Mucosa of descending colon (tissue), 3 donors: ENCODE measurements around the gene SLC35F6. TPM values are rescaled to one million over a fixed set of nuclear protein-coding genes. Genes with fewer than 3 reads are reported as not detected.

Experiments used
- ATAC-seq: fragments of 200-7000 bp; cut with Tn5 transposase; one replicate; pipeline ENCODE4 v1.9.1; 2020; ENCODE audit warnings: mild to moderate bottlenecking, moderate library complexity
- DNase-seq, 3 donors: peaks; one replicate each; pipeline ENCODE4 v3.0.0-alpha.2; 2020
- H3K36me3 ChIP-seq: fragments of 200-600 bp; one replicate; pipeline ENCODE4 v1.8.0; 2021; ENCODE audit warnings: low read depth, mild to moderate bottlenecking
- H3K4me1 ChIP-seq: fragments of 200-600 bp; one replicate; pipeline ENCODE4 v1.8.0; 2021; ENCODE audit warnings: low read depth, mild to moderate bottlenecking
- H3K4me3 ChIP-seq: fragments of 200-600 bp; one replicate; pipeline ENCODE4 v1.8.0; 2021; ENCODE audit warnings: mild to moderate bottlenecking
- H3K9me3 ChIP-seq: fragments of 200-600 bp; one replicate; pipeline ENCODE4 v1.8.0; 2021; ENCODE audit warnings: mild to moderate bottlenecking
- intact Hi-C, 2 donors: fragments of 100-400 bp; cut with DNase I in 1 of 2; cut with micrococcal nuclease in 1 of 2; formaldehyde crosslinking; loops; one replicate each; pipeline versions ENCODE4 v1.11.0 to v1.11.1; 2022; cut with DNase I, micrococcal nuclease
- total RNA-seq, 3 donors: library from RNA; stranded (reverse); fragmentation: NEBNext Ultra II Directional in 2 of 3; extraction: Animal tissue kit (Norgen Biotek cat#: 25700) in 2 of 3; gene quantifications; one replicate each; pipeline versions ENCODE4 v1.2.1 to v1.2.4, GENCODE V29; 2021 to 2023
- TF ChIP-seq, protein P1 (sequence below): fragments of 200-600 bp; IDR thresholded peaks from one replicate; pipeline ENCODE4 v1.8.0; 2022; ENCODE audit warnings: antibody characterized with exemption, mild to moderate bottlenecking
- donor health status: DM: no; HTN: no; CAD: no; lungs with moderate emphysema.
- donor health status: DM: no; HTN: no; CAD: no.
- donor health status: DM: no; HTN: yes; CAD: no.

Gene SLC35F6
- total RNA-seq, 3 donors from 2014 or later, result 27.4 to 33.4 (median 33.3) TPM

DNA sequence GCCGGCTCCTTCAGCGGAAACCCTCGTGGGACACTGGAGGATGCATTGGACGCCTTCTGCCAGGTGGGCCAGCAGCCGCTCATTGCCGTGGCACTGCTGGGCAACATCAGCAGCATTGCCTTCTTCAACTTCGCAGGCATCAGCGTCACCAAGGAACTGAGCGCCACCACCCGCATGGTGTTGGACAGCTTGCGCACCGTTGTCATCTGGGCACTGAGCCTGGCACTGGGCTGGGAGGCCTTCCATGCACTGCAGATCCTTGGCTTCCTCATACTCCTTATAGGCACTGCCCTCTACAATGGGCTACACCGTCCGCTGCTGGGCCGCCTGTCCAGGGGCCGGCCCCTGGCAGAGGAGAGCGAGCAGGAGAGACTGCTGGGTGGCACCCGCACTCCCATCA, 14.0 kb downstream of the SLC35F6 start:
- H3K9me3 ChIP-seq, result no peaks in the 10 kb centered on the region

DNA sequence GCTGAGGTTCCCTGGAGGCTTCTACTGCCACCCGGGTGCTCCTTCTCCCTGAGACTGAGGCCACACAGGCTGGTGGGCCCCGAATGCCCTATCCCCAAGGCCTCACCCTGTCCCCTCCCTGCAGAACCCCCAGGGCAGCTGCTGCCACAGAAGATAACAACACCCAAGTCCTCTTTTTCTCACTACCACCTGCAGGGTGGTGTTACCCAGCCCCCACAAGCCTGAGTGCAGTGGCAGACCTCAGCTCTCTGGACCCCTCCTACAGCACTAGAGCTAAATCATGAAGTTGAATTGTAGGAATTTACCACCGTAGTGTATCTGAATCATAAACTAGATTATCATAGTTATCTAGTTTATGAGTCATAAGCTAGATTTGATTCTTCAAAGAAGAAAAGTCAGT, 14.4 kb downstream of the SLC35F6 start:
- DNase-seq (no peak), ATAC-seq (peak; percentile 29)
- Histone ChIP-seq H3K4me1 (peaks cover 10% of the 10 kb centered on the region), H3K36me3 (no peaks in the 10 kb centered on the region), H3K9me3 (no peaks in the 10 kb centered on the region), H3K4me3 (no peak overlapping the region)
- TF ChIP-seq, protein P1, sequence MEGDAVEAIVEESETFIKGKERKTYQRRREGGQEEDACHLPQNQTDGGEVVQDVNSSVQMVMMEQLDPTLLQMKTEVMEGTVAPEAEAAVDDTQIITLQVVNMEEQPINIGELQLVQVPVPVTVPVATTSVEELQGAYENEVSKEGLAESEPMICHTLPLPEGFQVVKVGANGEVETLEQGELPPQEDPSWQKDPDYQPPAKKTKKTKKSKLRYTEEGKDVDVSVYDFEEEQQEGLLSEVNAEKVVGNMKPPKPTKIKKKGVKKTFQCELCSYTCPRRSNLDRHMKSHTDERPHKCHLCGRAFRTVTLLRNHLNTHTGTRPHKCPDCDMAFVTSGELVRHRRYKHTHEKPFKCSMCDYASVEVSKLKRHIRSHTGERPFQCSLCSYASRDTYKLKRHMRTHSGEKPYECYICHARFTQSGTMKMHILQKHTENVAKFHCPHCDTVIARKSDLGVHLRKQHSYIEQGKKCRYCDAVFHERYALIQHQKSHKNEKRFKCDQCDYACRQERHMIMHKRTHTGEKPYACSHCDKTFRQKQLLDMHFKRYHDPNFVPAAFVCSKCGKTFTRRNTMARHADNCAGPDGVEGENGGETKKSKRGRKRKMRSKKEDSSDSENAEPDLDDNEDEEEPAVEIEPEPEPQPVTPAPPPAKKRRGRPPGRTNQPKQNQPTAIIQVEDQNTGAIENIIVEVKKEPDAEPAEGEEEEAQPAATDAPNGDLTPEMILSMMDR, result no peak
- intact Hi-C loops, result no loop called here

More for the DNA sequence above, 14.0 kb downstream of the SLC35F6 start:
- Histone ChIP-seq H3K36me3 (no peaks in the 10 kb centered on the region), H3K4me3 (no peak overlapping the region), H3K4me1 (peaks cover 11% of the 10 kb centered on the region)
- DNase-seq (no peak), ATAC-seq (no peak)
- intact Hi-C loops, result no loop called here
- TF ChIP-seq, protein P1, result no peak

DNA sequence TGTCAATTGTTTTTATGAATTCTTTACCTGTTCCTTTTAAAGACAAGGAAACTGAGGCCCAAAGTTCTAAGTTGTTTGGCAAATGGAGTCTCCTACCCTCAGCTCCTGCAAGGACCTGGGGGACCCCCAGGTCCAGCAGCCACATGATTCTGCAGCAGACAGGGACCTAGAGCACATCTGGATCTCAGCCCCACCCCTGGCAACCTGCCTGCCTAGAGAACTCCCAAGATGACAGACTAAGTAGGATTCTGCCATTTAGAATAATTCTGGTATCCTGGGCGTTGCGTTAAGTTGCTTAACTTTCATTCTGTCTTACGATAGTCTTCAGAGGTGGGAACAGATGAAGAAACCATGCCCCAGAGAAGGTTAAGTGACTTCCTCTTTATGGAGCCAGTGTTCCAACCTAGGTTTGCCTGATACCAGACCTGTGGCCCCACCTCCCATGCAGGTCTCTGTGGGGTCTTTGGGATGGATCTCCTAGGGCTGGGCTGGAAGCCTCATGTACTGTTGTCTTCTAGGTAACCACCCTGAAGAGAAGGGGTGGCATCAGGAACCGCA, 16.2 kb downstream of the SLC35F6 start:
- TF ChIP-seq, protein P1, result no peak
- intact Hi-C loops, result no loop called here
- Histone ChIP-seq H3K4me1 (peaks cover 12% of the 10 kb centered on the region), H3K9me3 (no peaks in the 10 kb centered on the region), H3K4me3 (no peak overlapping the region), H3K36me3 (no peaks in the 10 kb centered on the region)
- ATAC-seq (no peak), DNase-seq (no peak)

DNA sequence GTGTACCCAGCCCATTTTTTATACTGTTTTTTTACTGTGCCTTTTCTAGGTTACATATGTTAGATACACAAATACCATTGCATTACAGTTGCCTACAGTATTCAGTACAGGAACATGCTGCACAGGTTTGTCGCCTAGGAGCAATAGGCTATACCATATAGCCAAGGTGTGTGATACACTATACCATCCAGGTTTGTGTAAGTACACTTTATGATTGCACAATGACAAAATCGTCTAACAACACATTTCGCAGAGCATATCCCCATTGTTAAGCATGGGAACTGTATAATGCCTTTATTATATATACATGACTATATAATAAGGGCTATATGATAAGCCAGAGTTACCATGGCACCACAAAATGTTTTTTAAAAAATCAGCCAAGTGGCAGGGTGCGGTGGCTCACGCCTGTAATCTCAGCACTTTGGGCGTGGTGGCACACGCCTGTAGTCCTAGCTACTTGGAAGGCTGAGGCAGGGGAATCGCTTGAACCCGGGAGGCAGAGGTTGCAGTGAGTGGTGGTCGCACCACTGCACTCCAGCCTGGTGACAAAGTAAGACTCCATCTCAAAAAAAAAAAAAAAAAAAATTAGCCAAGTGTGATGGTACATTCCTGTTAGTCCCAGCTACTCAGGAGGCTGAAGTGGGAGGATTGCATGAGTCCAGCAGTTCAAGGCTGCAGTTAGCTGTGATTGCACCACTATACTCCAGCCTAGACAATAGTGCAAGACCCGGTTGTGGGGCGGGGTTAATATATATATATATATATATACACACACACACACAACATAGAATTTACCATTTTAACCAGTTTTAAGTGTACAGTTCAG, 19.0 kb downstream of the SLC35F6 start:
- TF ChIP-seq, protein P1, result no peak
- DNase-seq (peak; percentile 58 to 67 (median 59)), ATAC-seq (peak; percentile 73)
- H3K36me3 ChIP-seq, result peaks cover 5% of the 10 kb centered on the region
- H3K4me1 ChIP-seq, result peaks cover 20% of the 10 kb centered on the region
- H3K4me3 ChIP-seq, result no peak overlapping the region
- no peaks in the 10 kb centered on the region for H3K9me3 ChIP-seq
- intact Hi-C loops, result no loop called here

DNA sequence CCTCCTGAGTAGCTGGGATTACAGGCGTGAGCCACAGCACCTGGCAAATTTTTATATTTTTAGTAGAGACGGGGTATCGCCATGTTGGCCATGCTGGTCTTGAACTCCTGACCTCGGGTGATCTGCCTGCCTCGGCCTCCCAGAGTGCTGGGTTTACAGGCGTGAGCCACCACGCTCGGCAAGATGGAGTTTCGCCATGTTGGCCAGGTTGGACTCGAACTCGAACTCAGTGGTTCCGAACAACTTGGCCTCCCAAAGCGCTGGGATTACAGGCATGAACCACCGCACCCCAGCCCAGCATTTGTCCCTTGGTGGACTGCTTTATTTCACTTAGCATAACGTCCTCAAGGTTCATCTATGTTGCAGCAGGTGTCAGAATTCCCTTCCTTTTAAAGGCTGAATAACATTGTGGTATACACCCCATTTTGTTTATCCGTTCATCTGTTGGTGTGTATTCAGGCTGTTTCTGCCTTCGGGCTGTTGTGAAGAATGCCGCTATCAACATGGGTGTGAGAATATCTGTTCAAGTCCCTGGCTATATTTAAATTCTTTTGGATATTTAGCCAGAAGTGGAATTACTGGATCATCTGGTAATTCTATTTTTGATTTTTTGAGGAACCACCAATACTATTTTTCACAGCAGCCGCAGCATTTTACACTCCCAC, 20.6 kb downstream of the SLC35F6 start:
- H3K36me3 ChIP-seq, result peaks cover 5% of the 10 kb centered on the region
- ATAC-seq (no peak), DNase-seq (no peak)
- H3K4me3 ChIP-seq, result peak overlapping the region; percentile 46
- H3K9me3 ChIP-seq, result no peaks in the 10 kb centered on the region
- H3K4me1 ChIP-seq, result peaks cover 9% of the 10 kb centered on the region
- intact Hi-C loops, result no loop called here
- TF ChIP-seq, protein P1, result no peak
